Prostate gland (tissue), 2 donors: ENCODE results near the gene CACNG5. TPM values are rescaled to one million over a fixed set of nuclear protein-coding genes. Genes with fewer than 3 reads are reported as not detected.

Source experiments
- DNase-seq: peaks from one replicate; pipeline ENCODE4 v3.0.0-alpha.2; 2019; ENCODE audit warnings: low spot score
- H3K27ac ChIP-seq, 2 donors: fragments of 200-600 bp; sonication (generic); 2 replicates each; pipeline ENCODE4 v1.5.1; 2017 to 2019
- H3K27me3 ChIP-seq: fragments of 200-600 bp; sonication (generic); replicated peaks from 2 replicates; pipeline ENCODE4 v1.5.1; 2019; ENCODE audit not compliant: insufficient read depth
- H3K36me3 ChIP-seq, 2 donors: fragments of 200-600 bp; sonication (generic); 1 replicate in 1 of 2; 2 replicates in 1 of 2; pipeline versions ENCODE4 v1.5.1 to v1.8.1; 2017 to 2019
- H3K4me1 ChIP-seq: fragments of 200-600 bp; sonication (generic); replicated peaks from 2 replicates; pipeline ENCODE4 v1.5.1; 2019
- H3K4me3 ChIP-seq, 2 donors: fragments of 200-600 bp; sonication (generic); 2 replicates each; pipeline ENCODE4 v1.5.1; 2017 to 2019
- H3K9me3 ChIP-seq: fragments of 200-600 bp; sonication (generic); 2 replicates; pipeline ENCODE4 v1.5.1; 2017
- CTCF ChIP-seq, 4 experiments: fragments of 200-600 bp in 2 of 4; fragments of 450-650 bp in 2 of 4; sonication (generic) in 2 of 4; IDR thresholded peaks; 1 replicate in 3 of 4; 2 replicates in 1 of 4; pipeline ENCODE4 v1.5.1; 2016 to 2019; ENCODE audit warnings: antibody characterized with exemption in 4 of 4, mild to moderate bottlenecking in 2 of 4, moderate library complexity in 2 of 4
- POLR2A ChIP-seq: fragments of 450-650 bp; IDR thresholded peaks from one replicate; pipeline ENCODE4 v1.6.1; 2016; ENCODE audit warnings: antibody characterized with exemption, mild to moderate bottlenecking
- POLR2AphosphoS5 ChIP-seq: sonication (generic); formaldehyde crosslinking; IDR thresholded peaks from one replicate; pipeline ENCODE4 v1.6.1; 2017; ENCODE audit warnings: antibody characterized with exemption
- WGBS: methylation state at CpG from one replicate; pipeline ENCODE4 v1.1.5; 2018; 5-methylcytosine and 5-hydroxymethylcytosine counted together
- intact Hi-C: fragments of 100-400 bp; cut with DNase I; formaldehyde crosslinking; loops from one replicate; pipeline ENCODE4 v1.14.2; 2022
- total RNA-seq, 2 donors: library from RNA; depleted of rRNA; stranded (reverse); fragments of >200 nt; gene quantifications; one replicate each; pipeline ENCODE4 v1.1.0, GENCODE V29; 2016

The CACNG5 gene
- total RNA-seq, 2 donors from 2014 or later, result not detected

GRCh38 chr17:66817750-66818149 lies 17.2 kb upstream of the CACNG5 start:
- Histone ChIP-seq H3K4me3 (no peak overlapping the region), H3K4me1 (no peaks in the 10 kb centered on the region), H3K9me3 (no peaks in the 10 kb centered on the region), H3K27me3 (no peaks in the 10 kb centered on the region), H3K36me3 (no peaks in the 10 kb centered on the region), H3K27ac (no peak overlapping the region)
- intact Hi-C loops, result no loop called here
- DNase-seq, result no peak
- WGBS, result 96% methylated on average over 1 of the region's 1 CpG
- TF ChIP-seq POLR2A, result no peak
- TF ChIP-seq POLR2AphosphoS5, result no peak
- TF ChIP-seq CTCF (IDR thresholded peaks at IDR 0.05), result no peak

GRCh38 chr17:66819466-66819865 lies 15.5 kb upstream of the CACNG5 start:
- H3K36me3 ChIP-seq, result no peaks in the 10 kb centered on the region
- WGBS, result 82% methylated on average over 6 of the region's 6 CpGs
- H3K27me3 ChIP-seq, result no peaks in the 10 kb centered on the region
- intact Hi-C loops, result no loop called here
- H3K27ac ChIP-seq, result no peak overlapping the region
- DNase-seq, result no peak
- no peak overlapping the region for H3K4me3 ChIP-seq
- no peaks in the 10 kb centered on the region for H3K9me3 ChIP-seq
- no peaks in the 10 kb centered on the region for H3K4me1 ChIP-seq
- no peak for TF ChIP-seq CTCF (IDR thresholded peaks at IDR 0.05)
- no peak for TF ChIP-seq POLR2AphosphoS5
- no peak for TF ChIP-seq POLR2A

GRCh38 chr17:66822009-66822408 lies 12.9 kb upstream of the CACNG5 start:
- TF ChIP-seq CTCF (IDR thresholded peaks at IDR 0.05), result no peak
- TF ChIP-seq POLR2AphosphoS5, result no peak
- TF ChIP-seq POLR2A, result no peak
- Histone ChIP-seq H3K27me3 (no peaks in the 10 kb centered on the region), H3K4me3 (no peak overlapping the region), H3K27ac (no peak overlapping the region), H3K4me1 (no peaks in the 10 kb centered on the region), H3K36me3 (no peaks in the 10 kb centered on the region), H3K9me3 (no peaks in the 10 kb centered on the region)
- intact Hi-C loops, result no loop called here
- WGBS, result 49% methylated on average over 8 of the region's 8 CpGs
- no peak for DNase-seq

GRCh38 chr17:66826856-66827255 lies 8.1 kb upstream of the CACNG5 start:
- 86% methylated on average over 6 of the region's 6 CpGs for WGBS
- TF ChIP-seq CTCF (IDR thresholded peaks at IDR 0.05) (no peak), POLR2AphosphoS5 (no peak), POLR2A (no peak)
- Histone ChIP-seq H3K4me1 (no peaks in the 10 kb centered on the region), H3K9me3 (no peaks in the 10 kb centered on the region), H3K27me3 (no peaks in the 10 kb centered on the region), H3K4me3 (no peak overlapping the region), H3K27ac (no peak overlapping the region), H3K36me3 (no peaks in the 10 kb centered on the region)
- intact Hi-C loops, result no loop called here
- no peak for DNase-seq

GRCh38 chr17:66829386-66829864 lies 5.5 kb upstream of the CACNG5 start:
- TF ChIP-seq CTCF (IDR thresholded peaks at IDR 0.05), result no peak
- no peak for TF ChIP-seq POLR2AphosphoS5
- no peak for TF ChIP-seq POLR2A
- Histone ChIP-seq H3K9me3 (no peaks in the 10 kb centered on the region), H3K36me3 (no peaks in the 10 kb centered on the region), H3K27me3 (no peaks in the 10 kb centered on the region), H3K4me1 (no peaks in the 10 kb centered on the region), H3K27ac (no peak overlapping the region), H3K4me3 (no peak overlapping the region)
- DNase-seq, result peak; percentile 17
- 2% methylated on average over 18 of the region's 18 CpGs for WGBS
- intact Hi-C loops, result no loop called here
